OCI-LY1 (cell line): ENCODE measurements around the gene CCL26.

Source experiments
- CTCF ChIP-seq: fragments of 200-600 bp; sonication (generic), shearing (Covaris generic); IDR thresholded peaks from 2 replicates; pipeline ENCODE4 v1.5.1; 2017; ENCODE audit warnings: mild to moderate bottlenecking, antibody characterized with exemption, low read length, moderate library complexity, mixed read lengths
- EZH2 ChIP-seq: fragments of 200-600 bp; sonication (generic), shearing (Covaris generic); IDR thresholded peaks from 2 replicates; pipeline ENCODE4 v1.8.0; 2017; ENCODE audit warnings: borderline replicate concordance, mixed run types, mild to moderate bottlenecking, antibody characterized with exemption, low read length, moderate library complexity, mixed read lengths

DNA sequence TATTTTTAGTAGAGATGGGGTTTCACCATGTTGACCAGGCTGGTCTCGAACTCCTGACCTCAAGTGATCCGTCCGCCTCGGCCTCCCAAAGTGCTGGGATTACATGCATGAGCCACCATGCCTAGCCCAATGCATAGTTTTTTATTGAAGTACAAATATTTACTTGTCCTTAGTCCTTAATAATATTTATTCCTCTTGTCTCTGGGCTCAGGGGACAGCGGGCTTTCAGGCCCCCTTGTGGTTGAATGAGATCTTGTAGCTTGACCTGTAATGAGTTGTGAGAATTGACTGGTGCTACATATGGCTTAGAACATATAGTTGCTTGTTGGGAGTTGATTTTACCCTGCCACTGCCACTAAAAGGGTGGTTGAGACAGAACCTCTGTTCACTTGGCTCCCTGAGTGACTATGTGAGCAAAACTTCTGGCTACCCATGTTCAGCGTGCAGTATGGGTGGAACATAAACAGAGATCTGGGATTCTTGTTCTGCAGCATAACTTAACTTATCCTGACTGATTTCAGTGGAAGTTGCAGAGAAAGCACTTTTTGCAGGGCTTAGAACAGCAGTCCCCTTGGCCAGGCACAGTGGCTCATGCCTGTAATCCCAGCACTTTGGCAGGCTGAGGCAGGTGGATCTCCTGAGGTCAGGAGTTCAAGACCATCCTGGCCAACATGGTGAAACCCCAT is 14.9 kb downstream of the CCL26 start:
- TF ChIP-seq CTCF (peak; percentile 50), EZH2 (no peak)
